Skeletal muscle tissue (tissue), 5 donors: ENCODE results near the gene RPS25. TPM values are rescaled to one million over a fixed set of nuclear protein-coding genes. Genes with fewer than 3 reads are reported as not detected.
"Not testable (repeated sequence)": the region's sequence is repeated elsewhere in the genome, so short reads cannot be mapped to it uniquely, and the experiment has no call there.

Source experiments
- H3K27ac ChIP-seq: one replicate; pipeline ENCODE4 v1.7.0; 2013; ENCODE audit warnings: mild to moderate bottlenecking, low read depth, low read length, inconsistent platforms
- H3K27me3 ChIP-seq, 3 donors: one replicate each; pipeline ENCODE4 v1.7.0; 2013; ENCODE audit warnings: low read length in 3 of 3; ENCODE audit not compliant: control insufficient read depth in 3 of 3, insufficient read depth in 3 of 3
- H3K36me3 ChIP-seq, 3 donors: one replicate each; pipeline ENCODE4 v1.7.0; 2013; ENCODE audit warnings: low read length in 3 of 3; ENCODE audit not compliant: control insufficient read depth in 3 of 3, insufficient read depth in 3 of 3
- H3K4me1 ChIP-seq, 3 donors: one replicate each; pipeline ENCODE4 v1.7.0; 2013; ENCODE audit warnings: low read length in 3 of 3, mild to moderate bottlenecking in 3 of 3; ENCODE audit not compliant: control insufficient read depth in 3 of 3, insufficient read depth in 3 of 3
- H3K4me3 ChIP-seq, 3 donors: one replicate each; pipeline ENCODE4 v1.7.0; 2013; ENCODE audit warnings: low read length in 3 of 3
- H3K9ac ChIP-seq, 3 donors: one replicate each; pipeline ENCODE4 v1.7.0; 2013; ENCODE audit warnings: low read length in 3 of 3, mild to moderate bottlenecking in 3 of 3, moderate library complexity in 2 of 3, low read depth in 1 of 3
- H3K9me3 ChIP-seq, 3 donors: one replicate each; pipeline ENCODE4 v1.7.0; 2013; ENCODE audit warnings: low read length in 3 of 3; ENCODE audit not compliant: control insufficient read depth in 3 of 3
- small RNA-seq: library from RNA; depleted of rRNA; stranded (forward); fragments of <200 nt; gene quantifications from one replicate; pipeline ENCODE3, GENCODE V24; 2014
- total RNA-seq: library from RNA; depleted of rRNA; stranded (reverse); fragments of >200 nt; gene quantifications from one replicate; pipeline ENCODE4 v1.2.3, GENCODE V29; 2014
- donor health status: Osteomylitis.

RPS25 gene
- total RNA-seq, 1 donor from 2014 or later, result 1,590 TPM

DNA sequence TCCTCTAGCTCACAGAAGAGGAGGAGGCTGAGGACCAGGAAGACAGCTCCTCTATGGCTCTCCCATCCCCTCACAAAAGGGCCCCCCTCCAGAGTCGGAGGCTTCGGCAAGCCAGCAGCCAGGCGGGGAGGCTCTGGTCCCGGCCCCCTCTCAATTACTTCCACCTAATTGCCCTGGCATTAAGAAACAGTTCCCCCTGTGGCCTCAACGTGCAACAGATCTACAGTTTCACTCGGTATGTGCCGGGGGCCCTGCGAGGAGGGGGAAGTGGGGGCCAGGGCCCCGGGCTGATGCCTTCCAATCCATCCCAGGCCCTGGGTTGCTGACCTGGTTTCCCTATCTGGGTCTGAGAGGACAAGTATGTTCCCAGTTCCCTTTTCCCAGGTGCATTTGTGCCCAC is 38.7 kb downstream of the RPS25 start:
- no peaks in the 10 kb centered on the region for H3K27me3 ChIP-seq
- peaks cover 3 to 8% (median 8%) of the 10 kb centered on the region in 3 donors for H3K4me1 ChIP-seq
- no peak overlapping the region for H3K27ac ChIP-seq
- H3K9me3 ChIP-seq, result no peaks in the 10 kb centered on the region
- H3K9ac ChIP-seq, result no peak overlapping the region
- no peaks in the 10 kb centered on the region for H3K36me3 ChIP-seq
- no peak overlapping the region for H3K4me3 ChIP-seq

DNA sequence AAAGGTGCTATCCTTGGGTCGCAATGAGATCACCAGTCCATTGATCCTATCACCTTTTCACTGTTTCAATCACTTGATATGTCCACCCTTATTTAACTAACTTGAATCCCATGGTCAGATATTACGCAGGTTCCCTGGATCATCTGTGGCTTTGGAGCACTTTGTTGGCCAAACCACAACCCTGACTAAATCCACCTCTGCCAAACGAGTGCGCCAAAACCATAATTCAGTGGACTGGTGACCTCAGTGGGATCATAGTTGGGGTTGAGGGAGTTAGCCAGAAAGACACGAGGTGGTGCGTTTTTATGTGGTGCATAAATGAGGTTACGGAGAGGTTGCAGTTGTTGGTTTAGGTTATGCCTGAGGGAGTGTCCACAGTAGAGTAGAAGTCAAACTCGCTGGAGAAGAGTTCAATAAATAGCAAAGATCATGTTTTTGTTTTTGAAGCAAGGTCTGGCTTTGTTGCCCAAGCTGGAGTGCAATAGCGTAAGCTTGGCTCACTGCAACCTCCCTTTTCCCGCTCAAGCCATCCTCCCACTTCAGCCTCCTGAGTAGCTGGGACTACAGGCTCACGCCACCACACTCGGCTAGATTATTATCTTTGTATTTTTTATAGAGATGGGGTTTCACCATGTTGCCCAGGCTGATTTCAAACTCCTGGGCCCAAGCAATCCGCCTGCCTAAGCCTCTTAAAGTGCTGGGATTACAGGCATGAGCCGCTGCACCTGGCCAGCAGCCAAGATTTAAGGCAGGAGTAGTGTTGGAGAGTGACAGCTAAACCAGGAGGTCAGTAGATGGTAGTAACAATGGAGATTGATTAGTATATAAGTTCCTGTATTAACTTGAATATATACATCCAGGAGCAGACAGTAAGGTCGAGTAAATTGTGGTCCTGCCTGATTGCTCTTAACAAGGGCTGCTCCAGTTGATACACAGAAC is 42.1 kb downstream of the RPS25 start:
- peaks cover 3 to 7% (median 5%) of the 10 kb centered on the region in 3 donors for H3K4me1 ChIP-seq

DNA sequence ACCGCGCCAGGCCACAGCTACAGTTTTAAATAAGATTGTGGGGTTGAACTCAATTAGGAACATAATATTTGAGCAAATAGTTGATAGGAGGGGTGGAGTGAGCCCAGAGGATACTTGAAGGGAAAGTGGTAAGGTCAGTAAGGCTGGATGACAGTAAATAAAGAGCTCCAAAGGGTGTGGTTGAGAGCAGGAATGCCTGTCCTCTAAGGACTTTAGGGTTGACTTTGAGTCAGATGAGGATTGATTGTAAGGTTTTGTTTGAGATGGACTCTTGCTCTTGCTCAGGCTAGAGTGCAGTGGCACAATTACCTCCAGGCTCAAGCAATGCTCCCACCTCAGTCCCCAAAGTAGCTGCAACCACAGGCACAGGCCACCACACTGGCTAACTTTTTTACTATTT is 44.2 kb downstream of the RPS25 start:
- Histone ChIP-seq H3K27ac (no peak overlapping the region), H3K9ac (no peak overlapping the region), H3K4me1 (no peaks in the 10 kb centered on the region), H3K36me3 (no peaks in the 10 kb centered on the region), H3K9me3 (no peaks in the 10 kb centered on the region), H3K4me3 (no peak overlapping the region), H3K27me3 (peaks cover 2 to 5% (median 3%) of the 10 kb centered on the region in 3 donors)

More for the DNA sequence above, 42.1 kb downstream of the RPS25 start:
- H3K27me3 ChIP-seq, result peaks cover 0 to 5% (median 2%) of the 10 kb centered on the region in 3 donors
- no peaks in the 10 kb centered on the region for H3K36me3 ChIP-seq
- H3K9me3 ChIP-seq, result no peaks in the 10 kb centered on the region
- H3K9ac ChIP-seq, result no peak overlapping the region
- no peak overlapping the region for H3K27ac ChIP-seq
- no peak overlapping the region for H3K4me3 ChIP-seq

DNA sequence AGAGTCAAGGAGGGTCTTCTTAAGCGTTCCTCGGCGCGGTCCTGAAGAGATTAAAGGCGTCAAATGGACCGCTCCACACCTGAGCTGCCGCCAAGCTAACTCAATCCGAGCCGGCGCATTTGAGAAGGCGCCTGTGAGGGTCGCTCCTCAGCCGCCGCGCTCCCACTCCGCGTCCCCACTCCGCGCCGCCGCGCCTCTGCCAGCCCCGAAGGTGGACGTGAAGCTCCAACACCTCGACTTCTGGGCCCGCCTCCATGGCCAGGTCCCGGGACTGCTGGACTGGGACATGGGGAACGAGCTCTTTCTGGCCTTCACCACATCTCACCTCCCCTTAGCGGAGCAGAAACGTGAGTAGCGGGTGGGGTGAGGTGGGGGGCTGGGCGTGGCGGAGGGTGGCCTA is 46.5 kb downstream of the RPS25 start, which contains the start of gene FOXR1:
FOXR1 (plus strand) TSS at position 116 of the 400 bp plus-strand sequence; CDS start at position 287, 171 bp downstream.
- Histone ChIP-seq H3K27me3 (peaks cover 2 to 5% (median 3%) of the 10 kb centered on the region in 3 donors), H3K36me3 (no peaks in the 10 kb centered on the region), H3K9ac (no peak within 1 kb of the TSS), H3K9me3 (no peaks in the 10 kb centered on the region), H3K4me1 (no peaks in the 10 kb centered on the region), H3K4me3 (no peak within 1 kb of the TSS), H3K27ac (no peak within 1 kb of the TSS)

DNA sequence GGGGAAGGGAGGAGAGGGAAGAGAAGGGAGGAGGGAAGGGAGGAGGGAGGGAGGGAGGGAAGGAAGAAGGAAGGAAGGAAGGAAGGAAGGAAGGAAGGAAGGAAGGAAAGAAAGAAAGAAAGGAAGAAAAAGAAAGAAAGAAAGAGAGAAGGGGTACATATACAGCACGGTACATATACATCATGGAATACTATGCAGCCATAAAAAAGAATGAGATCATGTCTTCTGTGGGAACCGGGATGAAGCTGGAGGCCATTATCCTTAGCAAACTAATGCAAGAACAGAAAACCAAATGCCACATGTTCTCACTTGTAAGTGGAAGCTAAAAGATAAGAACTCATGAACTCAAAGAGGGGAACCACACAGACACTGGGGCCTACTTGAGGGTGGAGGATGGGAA is 48.6 kb downstream of the RPS25 start:
- H3K9me3 ChIP-seq, H3K9ac ChIP-seq, H3K36me3 ChIP-seq, H3K27me3 ChIP-seq, H3K4me3 ChIP-seq, H3K4me1 ChIP-seq, H3K27ac ChIP-seq: not testable (repeated sequence)

Small RNAs within 50 kb of the gene (small RNA-seq; reads per million reads assigned to genes)
- not detected for gene AP003392.2
- not detected for gene RF00017
- not detected for gene RF00019

Other genes with a start within 250 kb of the RPS25 start
- 103 TPM for gene DDX6, start 227.2 kb downstream of the RPS25 start, total RNA-seq
- gene CXCR5, start 134.5 kb downstream of the RPS25 start, total RNA-seq, result not detected
- gene BCL9L, start 92.4 kb downstream of the RPS25 start, total RNA-seq, result 24.0 TPM
- gene UPK2, start 62.0 kb downstream of the RPS25 start, total RNA-seq, result not detected
- not detected for gene FOXR1, start 46.6 kb downstream of the RPS25 start, total RNA-seq
- 8.4 TPM for gene CENATAC, start 20.2 kb downstream of the RPS25 start, total RNA-seq
- gene TRAPPC4, start 423 bp upstream of the RPS25 start, total RNA-seq, result 39.1 TPM
- 6.8 TPM for gene SLC37A4, start 12.5 kb upstream of the RPS25 start, total RNA-seq
- gene HYOU1, start 38.9 kb upstream of the RPS25 start, total RNA-seq, result 23.0 TPM
- gene VPS11, start 49.5 kb upstream of the RPS25 start, total RNA-seq, result 21.4 TPM
- 6.8 TPM for gene HMBS, start 66.5 kb upstream of the RPS25 start, total RNA-seq
- 8.4 TPM for gene DPAGT1, start 83.5 kb upstream of the RPS25 start, total RNA-seq
- gene C2CD2L, start 89.0 kb upstream of the RPS25 start, total RNA-seq, result 2.1 TPM
- 18.3 TPM for gene HINFP, start 103.2 kb upstream of the RPS25 start, total RNA-seq
- gene ABCG4, start 130.7 kb upstream of the RPS25 start, total RNA-seq, result under 0.01 TPM
- gene NLRX1, start 150.4 kb upstream of the RPS25 start, total RNA-seq, result 17.2 TPM
- gene NHERF4, start 167.1 kb upstream of the RPS25 start, total RNA-seq, result under 0.01 TPM
- gene CBL, start 188.0 kb upstream of the RPS25 start, total RNA-seq, result 9.9 TPM